ENCODE data around the gene NR5A1.

The NR5A1 gene
- total RNA-seq: 0.20 to 0.31 reads per million in 2 donors

DNA sequence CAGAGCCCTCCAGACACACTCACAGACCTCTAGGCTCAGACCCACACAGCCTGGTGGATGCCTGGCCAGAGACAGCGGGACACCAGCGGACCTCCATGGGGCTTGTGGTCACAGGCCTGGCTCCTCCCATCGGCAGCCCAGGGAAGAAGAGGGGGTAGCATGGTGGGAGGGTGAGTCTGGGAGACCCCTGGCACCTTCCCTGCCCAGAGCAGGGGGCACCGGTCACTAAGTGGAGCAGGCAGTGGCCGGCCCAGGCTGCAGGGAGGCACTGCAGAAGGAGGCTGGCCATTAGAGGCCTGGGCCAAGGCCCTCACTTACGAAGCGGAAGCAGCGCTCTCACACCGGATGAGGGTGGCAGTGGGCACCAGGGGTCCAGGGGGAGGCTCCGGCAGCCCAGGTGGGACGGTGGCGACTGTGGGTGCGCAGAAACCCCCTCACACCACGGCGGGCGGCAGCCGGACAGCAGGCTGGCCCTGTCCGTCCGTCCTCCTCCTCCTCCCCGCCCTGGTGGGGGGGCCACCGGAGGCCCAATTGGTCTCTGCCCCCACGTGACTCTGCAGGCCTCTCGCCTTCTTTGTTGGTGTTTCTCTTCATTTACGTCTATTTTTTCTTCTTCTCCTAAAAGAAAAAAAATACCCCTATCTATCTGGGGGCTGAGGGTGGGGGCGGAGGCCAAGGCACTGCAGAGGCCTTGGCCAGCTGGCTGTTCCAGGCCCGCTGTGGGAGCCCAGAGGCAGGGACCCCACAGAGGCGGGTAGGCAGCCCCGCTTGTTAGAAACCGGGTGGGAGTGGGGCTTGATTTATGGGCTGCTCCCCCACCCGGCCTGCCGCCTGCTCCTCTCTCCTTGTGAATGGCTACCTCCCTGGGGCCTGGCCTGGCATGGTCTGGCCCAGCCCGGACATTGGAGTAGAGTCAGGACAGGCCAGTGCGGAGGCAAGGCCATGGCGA lies at the start of gene NR5A1:
NR5A1 (minus strand) TSS at position 469 of the 949 bp plus-strand sequence. CDS start 4,004 bp downstream, outside the sequence.
- DNase-seq: no peak

- no peak for DNase-seq
These were observed 47.8 kb upstream of the NR5A1 start for GRCh38 chr9:124555043-124555442.

GRCh38 chr9:124553738-124554137 lies 46.5 kb upstream of the NR5A1 start:
- DNase-seq: no peak

DNA sequence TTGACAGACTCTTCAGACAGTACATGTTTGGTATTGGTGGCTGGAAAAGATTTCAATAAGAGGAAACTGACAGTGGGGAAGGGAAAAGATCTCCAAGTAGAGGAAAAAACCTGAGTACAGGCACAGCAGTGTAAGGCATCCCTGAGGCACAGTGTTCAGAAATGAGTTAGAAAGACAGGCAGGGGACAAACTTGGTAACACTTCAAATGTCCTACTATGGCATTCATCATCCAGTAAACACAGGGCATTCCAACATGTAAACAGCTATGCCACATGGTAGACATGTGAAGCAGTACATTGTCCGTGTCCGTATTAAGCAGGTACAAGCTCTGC lies 45.0 kb upstream of the NR5A1 start:
- DNase-seq: no peak

- DNase-seq: no peak
These were observed 44.5 kb upstream of the NR5A1 start for GRCh38 chr9:124551472-124552272.

DNA sequence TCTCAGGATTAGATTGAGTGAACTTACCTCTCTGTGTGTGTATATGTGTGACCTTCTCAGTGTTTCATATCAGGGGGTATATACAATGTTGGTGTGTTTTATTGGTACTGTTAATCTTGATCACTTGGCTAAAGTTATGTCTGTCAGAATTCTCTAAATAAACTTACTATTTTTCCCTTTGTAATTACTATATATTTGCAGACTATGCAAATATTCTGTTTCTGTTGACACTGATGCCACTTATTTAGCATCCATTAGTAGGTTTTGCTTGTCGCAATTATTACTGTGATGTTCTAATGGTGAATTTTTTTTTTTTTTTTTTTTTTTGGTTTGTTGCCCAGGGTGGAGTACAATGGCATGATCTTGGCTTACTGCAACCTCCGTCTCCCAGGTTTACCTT lies 42.9 kb upstream of the NR5A1 start:
- DNase-seq: no peak

DNA sequence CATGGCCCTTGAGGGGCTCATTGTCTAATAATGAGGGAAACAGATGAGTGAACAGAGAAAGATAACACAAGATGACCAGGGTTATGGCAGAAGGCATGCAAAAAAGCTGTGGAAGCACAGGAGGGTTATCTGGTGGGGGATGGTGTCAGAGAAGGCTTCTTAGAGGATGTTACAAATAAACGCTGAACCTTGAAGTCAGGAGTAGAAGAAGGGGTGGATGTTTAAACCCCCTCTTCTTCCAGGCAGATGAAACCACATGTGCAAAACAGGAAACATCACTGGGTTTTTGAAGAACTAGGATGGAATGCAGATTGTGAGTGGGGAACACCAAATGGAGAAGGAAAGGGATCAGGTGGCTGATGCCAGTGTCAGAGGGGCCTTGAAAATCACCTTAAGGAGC lies 41.8 kb upstream of the NR5A1 start:
- no peak for DNase-seq

- no peak for DNase-seq
These were observed 37.3 kb upstream of the NR5A1 start for GRCh38 chr9:124544535-124544934.

- DNase-seq: no peak
These were observed 34.6 kb upstream of the NR5A1 start for GRCh38 chr9:124541824-124542223.

- no peak for DNase-seq
These were observed 30.7 kb upstream of the NR5A1 start for GRCh38 chr9:124537926-124538325.

- DNase-seq: no peak
These were observed 28.6 kb upstream of the NR5A1 start for GRCh38 chr9:124535846-124536245.

DNA sequence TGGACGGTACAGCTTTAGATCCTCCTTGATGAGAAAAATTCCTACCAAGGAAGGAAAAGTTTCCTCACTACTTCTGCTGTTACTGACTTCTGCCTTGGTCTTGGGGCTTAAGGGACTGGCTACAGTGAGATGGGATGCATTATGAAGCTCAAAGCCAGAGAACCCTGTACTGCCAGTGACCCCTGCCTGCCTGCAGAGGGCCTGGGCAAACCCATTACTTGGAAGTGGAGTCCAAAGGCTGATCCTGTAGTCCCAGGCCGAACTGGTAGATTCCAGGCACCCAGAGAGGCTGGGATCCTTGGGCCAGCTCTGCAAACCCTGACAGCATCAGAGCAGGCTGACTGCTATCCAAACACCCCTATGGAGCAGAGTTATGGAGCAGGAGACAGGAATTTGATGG lies 25.7 kb upstream of the NR5A1 start:
- no peak for DNase-seq

- no peak for DNase-seq
These were observed 23.9 kb upstream of the NR5A1 start for GRCh38 chr9:124531115-124531514.

GRCh38 chr9:124530246-124530645 lies 23.0 kb upstream of the NR5A1 start:
- no peak for DNase-seq

DNA sequence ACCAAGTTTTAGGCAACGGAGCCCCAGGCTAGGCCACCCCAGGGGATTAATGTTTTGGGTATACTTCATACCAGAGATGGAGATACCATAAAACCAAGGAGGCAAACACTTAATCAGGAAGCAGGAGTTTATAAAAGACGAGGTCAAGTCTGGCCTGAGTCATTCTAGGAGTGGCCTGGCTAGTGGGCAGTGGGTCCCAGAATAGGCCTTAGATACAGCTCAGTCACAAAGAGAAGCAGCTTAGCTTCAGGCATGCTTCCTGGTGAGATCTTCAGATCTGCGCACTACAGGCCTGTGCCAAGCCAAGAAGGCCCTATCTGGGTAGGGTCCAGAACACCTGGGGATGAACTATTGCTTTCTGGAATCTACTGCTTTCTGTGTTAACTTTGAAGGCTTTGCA lies 20.6 kb upstream of the NR5A1 start:
- DNase-seq: no peak

DNA sequence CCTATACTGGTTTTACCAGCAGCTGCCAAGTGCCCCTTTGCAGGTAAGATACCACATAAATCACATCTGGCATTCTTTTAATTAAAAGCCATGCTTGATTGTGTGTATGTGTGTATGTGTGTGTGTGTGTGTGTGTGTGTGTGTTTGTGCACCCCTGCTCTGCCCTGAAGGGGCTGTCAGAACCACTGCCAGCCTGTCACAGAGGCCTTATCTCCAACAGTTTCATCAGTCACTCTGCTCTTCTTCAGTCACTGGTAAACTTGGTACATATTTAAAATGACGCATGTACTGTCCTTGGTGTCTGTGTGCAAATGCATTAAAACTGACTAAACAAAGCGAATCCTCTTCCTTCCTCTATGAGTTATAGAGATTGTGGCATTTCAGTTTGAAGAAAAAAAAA lies 19.0 kb upstream of the NR5A1 start:
- no peak for DNase-seq

GRCh38 chr9:124522121-124523098 lies 15.2 kb upstream of the NR5A1 start:
- DNase-seq: no peak

- DNase-seq: no peak
These were observed 13.9 kb upstream of the NR5A1 start for GRCh38 chr9:124521142-124521541.

DNA sequence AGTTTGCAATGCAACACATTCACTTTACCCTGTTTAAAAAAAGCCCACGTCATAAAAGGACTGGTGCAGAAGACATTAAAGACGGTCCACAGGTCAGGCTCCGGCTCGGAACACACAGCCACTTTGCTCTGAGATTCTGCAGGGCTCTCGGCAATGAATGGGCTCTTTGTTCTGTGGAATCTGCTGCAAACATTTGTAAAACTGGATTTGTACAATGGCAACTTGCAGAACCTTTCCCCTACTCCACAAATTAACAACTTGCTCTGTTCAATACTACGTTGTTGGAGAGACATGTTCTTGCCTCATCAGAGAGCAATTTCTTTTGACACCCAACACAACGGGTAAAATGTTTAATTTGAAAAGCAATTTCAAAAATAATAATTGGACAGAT lies 13.0 kb upstream of the NR5A1 start:
- no peak for DNase-seq

DNA sequence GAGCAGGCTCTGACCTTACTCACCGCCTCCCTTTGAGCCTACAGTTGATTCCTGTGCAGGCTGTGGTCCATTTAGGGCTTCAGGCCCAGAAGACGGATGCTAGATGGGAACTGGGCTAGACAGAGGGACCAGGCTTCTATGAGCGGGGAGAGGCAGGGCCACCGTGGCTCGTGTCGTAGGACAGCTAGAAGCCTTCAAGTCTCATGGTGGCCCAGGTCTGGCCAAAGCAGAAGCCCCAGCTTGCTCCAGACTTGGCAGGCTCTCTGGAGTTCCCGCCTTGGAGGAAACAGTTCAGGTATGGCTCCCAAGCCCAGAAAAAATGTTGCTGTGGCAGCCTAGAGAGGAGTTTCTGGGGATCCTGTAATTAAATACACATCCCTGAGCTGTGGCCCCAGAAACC lies 10.9 kb upstream of the NR5A1 start:
- DNase-seq: no peak

DNA sequence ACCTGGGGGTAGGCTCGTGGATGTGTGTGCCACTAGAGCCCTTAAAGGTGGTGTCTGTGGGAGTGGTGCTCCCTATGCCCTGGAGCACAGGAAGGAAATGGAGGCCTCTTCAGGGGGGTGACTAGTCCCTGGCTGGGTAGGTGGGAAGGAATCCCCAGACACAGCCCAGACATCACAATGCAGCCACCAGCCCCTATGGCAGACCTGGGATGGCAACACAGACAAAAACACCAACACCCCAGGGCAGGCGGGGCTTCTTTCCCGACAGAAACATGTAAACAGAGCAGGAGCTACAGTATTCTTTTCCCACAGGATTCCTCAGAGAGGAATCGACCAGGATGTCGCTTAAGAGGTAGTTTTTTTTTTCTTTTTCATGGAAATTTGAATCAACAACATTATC lies 10.4 kb upstream of the NR5A1 start:
- no peak for DNase-seq

GRCh38 chr9:124514874-124515273 lies 7.7 kb upstream of the NR5A1 start:
- no peak for DNase-seq

- DNase-seq: no peak
These were observed 6.9 kb upstream of the NR5A1 start for GRCh38 chr9:124514125-124514524.
